ENCODE data around the gene SKI. TPM values are rescaled to one million over a fixed set of nuclear protein-coding genes. Genes with fewer than 3 reads are reported as not detected.

SKI gene
- total and polyA plus RNA-seq, 2 experiments from 2014 or later = 9.3 to 66.8 TPM

DNA sequence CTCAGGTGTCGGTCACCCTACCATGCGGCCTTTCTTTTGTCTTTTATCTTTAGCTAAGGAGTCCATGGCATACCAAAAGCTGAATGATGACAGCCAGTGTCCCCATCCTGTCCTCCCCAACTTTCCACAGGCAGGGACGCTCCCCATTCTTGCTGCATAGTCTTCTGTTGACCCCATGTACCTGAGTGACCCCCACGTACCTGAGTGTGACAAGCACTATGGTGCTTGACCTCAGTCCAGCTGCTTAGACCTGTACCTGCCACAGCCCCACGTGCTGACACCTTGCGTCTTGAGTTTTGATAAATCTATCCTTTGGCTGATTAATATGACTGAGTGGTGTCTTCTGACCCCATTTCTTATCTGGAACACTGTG lies 26.9 kb downstream of the SKI start:
- peaks cover 11% of the 10 kb centered on the region for H3K27me3 Mint-ChIP-seq (ENCODE audit: insufficient read depth, low read depth, poor library complexity)
- Histone ChIP-seq H4K20me1 (replicated peaks; ENCODE audit: insufficient read depth) (peaks cover 42% of the 10 kb centered on the region), H3K4me2 (no peak overlapping the region), H3K4me3 (no peak overlapping the region), H3K9me2 (ENCODE audit: insufficient read depth) (0 out of 2 replicates have a peak, but pooled peaks cover 12% of the 10 kb centered on the region), H3K4me1 (ENCODE audit: insufficient read depth) (peaks cover 25% of the 10 kb centered on the region), H3K36me3 (ENCODE audit: insufficient read depth) (no peaks in the 10 kb centered on the region), H2AFZ (no peak overlapping the region), H3F3A (replicated peaks; ENCODE audit: low read depth) (peaks cover 30% of the 10 kb centered on the region), H3K27ac (ENCODE audit: low read depth) (0 out of 2 replicates have a peak overlapping the region, but pooled peaks have one; percentile 81), H3K27me3 (ENCODE audit: insufficient read depth) (no peaks in the 10 kb centered on the region), H3K79me2 (replicated peaks; ENCODE audit: insufficient read depth) (peaks cover 100% of the 10 kb centered on the region)
- no peak overlapping the region for H3K4me3 Mint-ChIP-seq
- H3K36me3 Mint-ChIP-seq (ENCODE audit: low read depth) = peaks cover 20% of the 10 kb centered on the region
- H3K27ac Mint-ChIP-seq = no peak overlapping the region
- ATAC-seq = no peak
- H3K9me3 Mint-ChIP-seq = no peaks in the 10 kb centered on the region; the same call in 2 of the 3 replicates
- H3K4me1 Mint-ChIP-seq = peaks cover 46% of the 10 kb centered on the region
- TF ChIP-seq EZH2 (IDR thresholded peaks at IDR 0.05; ENCODE audit: low read depth, unreplicated experiment) (no peak), CREB1 (CRISPR knock-in tag; IDR thresholded peaks at IDR 0.05; ENCODE audit: low read depth) (no peak), JUNB (IDR thresholded peaks at IDR 0.05; ENCODE audit: unreplicated experiment) (no peak), ZNF462 (CRISPR knock-in tag; IDR thresholded peaks at IDR 0.05) (no peak), ZNF114 (CRISPR knock-in tag; IDR thresholded peaks at IDR 0.05) (no peak), STAT1 (IDR thresholded peaks at IDR 0.05; ENCODE audit: unreplicated experiment) (no peak), ZNF331 (CRISPR knock-in tag; IDR thresholded peaks at IDR 0.05; ENCODE audit: low read depth) (no peak), NANOG (IDR thresholded peaks at IDR 0.05; ENCODE audit: borderline replicate concordance) (no peak), EZH2phosphoT487 (IDR thresholded peaks at IDR 0.05; ENCODE audit: unreplicated experiment) (no peak), ETS1 (IDR thresholded peaks at IDR 0.05) (no peak), POLR2AphosphoS5 (IDR thresholded peaks at IDR 0.05; ENCODE audit: low read depth) (no peak)
- TF ChIP-seq, protein P1, sequence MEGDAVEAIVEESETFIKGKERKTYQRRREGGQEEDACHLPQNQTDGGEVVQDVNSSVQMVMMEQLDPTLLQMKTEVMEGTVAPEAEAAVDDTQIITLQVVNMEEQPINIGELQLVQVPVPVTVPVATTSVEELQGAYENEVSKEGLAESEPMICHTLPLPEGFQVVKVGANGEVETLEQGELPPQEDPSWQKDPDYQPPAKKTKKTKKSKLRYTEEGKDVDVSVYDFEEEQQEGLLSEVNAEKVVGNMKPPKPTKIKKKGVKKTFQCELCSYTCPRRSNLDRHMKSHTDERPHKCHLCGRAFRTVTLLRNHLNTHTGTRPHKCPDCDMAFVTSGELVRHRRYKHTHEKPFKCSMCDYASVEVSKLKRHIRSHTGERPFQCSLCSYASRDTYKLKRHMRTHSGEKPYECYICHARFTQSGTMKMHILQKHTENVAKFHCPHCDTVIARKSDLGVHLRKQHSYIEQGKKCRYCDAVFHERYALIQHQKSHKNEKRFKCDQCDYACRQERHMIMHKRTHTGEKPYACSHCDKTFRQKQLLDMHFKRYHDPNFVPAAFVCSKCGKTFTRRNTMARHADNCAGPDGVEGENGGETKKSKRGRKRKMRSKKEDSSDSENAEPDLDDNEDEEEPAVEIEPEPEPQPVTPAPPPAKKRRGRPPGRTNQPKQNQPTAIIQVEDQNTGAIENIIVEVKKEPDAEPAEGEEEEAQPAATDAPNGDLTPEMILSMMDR (conservative IDR thresholded peaks at IDR 0.05; ENCODE audit: low read depth in 2 of 2) = no peak
- TF ChIP-seq, protein P2, sequence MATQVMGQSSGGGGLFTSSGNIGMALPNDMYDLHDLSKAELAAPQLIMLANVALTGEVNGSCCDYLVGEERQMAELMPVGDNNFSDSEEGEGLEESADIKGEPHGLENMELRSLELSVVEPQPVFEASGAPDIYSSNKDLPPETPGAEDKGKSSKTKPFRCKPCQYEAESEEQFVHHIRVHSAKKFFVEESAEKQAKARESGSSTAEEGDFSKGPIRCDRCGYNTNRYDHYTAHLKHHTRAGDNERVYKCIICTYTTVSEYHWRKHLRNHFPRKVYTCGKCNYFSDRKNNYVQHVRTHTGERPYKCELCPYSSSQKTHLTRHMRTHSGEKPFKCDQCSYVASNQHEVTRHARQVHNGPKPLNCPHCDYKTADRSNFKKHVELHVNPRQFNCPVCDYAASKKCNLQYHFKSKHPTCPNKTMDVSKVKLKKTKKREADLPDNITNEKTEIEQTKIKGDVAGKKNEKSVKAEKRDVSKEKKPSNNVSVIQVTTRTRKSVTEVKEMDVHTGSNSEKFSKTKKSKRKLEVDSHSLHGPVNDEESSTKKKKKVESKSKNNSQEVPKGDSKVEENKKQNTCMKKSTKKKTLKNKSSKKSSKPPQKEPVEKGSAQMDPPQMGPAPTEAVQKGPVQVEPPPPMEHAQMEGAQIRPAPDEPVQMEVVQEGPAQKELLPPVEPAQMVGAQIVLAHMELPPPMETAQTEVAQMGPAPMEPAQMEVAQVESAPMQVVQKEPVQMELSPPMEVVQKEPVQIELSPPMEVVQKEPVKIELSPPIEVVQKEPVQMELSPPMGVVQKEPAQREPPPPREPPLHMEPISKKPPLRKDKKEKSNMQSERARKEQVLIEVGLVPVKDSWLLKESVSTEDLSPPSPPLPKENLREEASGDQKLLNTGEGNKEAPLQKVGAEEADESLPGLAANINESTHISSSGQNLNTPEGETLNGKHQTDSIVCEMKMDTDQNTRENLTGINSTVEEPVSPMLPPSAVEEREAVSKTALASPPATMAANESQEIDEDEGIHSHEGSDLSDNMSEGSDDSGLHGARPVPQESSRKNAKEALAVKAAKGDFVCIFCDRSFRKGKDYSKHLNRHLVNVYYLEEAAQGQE (IDR thresholded peaks at IDR 0.05; ENCODE audit: unreplicated experiment) = no peak
- DNase-seq (ENCODE audit: low spot score) = no peak

Data from GM23338 (cell line).